ENCODE measurements around the gene CORO2B.
A peak's percentile ranks its signal among the peaks of the same experiment; 100 is the strongest.

Gene CORO2B

DNA sequence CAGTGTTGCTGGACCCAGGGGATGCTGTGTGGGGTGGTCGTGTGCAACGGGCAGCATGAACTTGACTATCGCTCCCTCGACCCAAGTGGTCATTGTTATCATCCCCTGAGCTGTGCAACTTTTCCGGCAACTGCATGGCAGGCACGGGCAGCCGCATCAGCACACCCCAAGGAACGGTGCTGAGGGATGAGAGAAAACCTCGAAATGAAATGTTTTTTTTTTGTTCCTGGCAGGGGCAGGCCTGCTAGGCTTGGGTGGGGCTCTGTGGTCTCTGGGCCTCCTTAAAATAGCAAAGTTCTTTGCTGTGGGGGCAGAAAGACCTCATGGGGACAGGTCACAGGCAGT lies 51.4 kb downstream of the CORO2B start:
- no peak overlapping the region for H3K4me3 ChIP-seq (ENCODE audit: low read depth, low read length)
- TF ChIP-seq, protein P1, sequence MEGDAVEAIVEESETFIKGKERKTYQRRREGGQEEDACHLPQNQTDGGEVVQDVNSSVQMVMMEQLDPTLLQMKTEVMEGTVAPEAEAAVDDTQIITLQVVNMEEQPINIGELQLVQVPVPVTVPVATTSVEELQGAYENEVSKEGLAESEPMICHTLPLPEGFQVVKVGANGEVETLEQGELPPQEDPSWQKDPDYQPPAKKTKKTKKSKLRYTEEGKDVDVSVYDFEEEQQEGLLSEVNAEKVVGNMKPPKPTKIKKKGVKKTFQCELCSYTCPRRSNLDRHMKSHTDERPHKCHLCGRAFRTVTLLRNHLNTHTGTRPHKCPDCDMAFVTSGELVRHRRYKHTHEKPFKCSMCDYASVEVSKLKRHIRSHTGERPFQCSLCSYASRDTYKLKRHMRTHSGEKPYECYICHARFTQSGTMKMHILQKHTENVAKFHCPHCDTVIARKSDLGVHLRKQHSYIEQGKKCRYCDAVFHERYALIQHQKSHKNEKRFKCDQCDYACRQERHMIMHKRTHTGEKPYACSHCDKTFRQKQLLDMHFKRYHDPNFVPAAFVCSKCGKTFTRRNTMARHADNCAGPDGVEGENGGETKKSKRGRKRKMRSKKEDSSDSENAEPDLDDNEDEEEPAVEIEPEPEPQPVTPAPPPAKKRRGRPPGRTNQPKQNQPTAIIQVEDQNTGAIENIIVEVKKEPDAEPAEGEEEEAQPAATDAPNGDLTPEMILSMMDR (IDR thresholded peaks at IDR 0.05; ENCODE audit: low read depth, low read length) = no peak

DNA sequence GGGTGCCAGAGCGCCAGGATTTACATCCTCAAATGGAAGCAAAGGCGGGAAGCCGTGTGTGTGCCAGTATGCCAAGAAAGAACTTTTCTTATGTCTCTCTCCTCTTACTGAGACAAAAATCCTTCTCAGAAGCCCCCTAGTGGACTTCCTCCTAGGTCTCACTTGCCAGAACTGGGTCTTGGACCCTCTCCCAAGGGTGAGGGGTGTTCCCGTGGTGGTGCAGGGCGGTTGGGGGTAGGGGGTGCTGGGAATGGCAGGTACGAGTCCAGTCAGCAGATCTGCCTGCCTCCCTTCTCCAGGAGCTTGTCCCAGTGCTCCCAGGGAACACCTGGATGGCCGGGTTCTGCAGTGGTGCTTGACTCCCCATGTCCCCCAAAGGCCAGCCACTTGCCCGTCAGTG lies 52.0 kb downstream of the CORO2B start:
- H3K4me3 ChIP-seq (ENCODE audit: low read depth, low read length) = no peak overlapping the region
- TF ChIP-seq, protein P1 (IDR thresholded peaks at IDR 0.05; ENCODE audit: low read depth, low read length) = peak; percentile 6; the same call in 1 of the 2 replicates

DNA sequence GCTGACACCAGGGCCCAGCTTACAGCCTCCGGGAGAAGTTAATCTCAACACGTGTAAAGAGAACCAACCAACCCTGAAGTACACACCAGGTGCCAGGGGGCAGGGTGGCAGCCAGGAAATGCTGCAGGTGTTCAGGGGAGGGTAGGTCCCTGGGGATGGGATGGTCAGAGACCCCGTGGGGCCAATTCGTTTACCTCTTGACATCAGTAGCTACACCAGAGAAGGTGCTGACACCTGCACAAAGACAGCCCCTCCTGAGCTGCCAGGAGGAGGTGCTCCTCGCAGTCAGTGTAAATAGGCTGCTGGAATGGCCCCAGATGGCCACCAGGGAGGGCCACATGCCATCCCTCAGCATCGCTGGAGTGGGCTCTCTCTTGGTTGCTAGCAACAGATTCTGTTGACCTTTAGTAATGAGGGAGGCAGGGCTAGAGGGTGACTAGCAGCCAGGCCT lies 52.8 kb downstream of the CORO2B start:
- TF ChIP-seq, protein P1 (IDR thresholded peaks at IDR 0.05; ENCODE audit: low read depth, low read length) = no peak
- H3K4me3 ChIP-seq (ENCODE audit: low read depth, low read length) = no peak overlapping the region

DNA sequence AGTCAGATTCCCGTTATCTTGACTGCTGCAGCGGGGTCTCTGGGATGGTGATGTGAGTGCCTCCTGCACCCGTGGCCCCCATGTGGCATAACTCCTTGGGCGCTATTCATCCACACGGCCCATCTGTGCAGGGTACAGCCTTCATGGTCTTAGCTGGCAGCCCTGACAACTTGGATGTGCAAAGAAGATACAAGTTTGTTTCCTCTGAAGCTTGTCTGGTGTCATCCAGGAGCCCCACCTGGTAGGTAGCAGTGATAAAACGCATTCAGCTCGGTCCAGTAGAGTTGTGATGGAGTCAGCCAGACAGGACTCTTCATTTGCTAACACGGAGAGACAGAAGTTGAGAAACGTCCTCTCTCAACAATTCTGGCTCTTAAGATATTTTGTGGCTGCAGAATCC lies 53.3 kb downstream of the CORO2B start:
- TF ChIP-seq, protein P1 (IDR thresholded peaks at IDR 0.05; ENCODE audit: low read depth, low read length) = no peak
- no peak overlapping the region for H3K4me3 ChIP-seq (ENCODE audit: low read depth, low read length)

DNA sequence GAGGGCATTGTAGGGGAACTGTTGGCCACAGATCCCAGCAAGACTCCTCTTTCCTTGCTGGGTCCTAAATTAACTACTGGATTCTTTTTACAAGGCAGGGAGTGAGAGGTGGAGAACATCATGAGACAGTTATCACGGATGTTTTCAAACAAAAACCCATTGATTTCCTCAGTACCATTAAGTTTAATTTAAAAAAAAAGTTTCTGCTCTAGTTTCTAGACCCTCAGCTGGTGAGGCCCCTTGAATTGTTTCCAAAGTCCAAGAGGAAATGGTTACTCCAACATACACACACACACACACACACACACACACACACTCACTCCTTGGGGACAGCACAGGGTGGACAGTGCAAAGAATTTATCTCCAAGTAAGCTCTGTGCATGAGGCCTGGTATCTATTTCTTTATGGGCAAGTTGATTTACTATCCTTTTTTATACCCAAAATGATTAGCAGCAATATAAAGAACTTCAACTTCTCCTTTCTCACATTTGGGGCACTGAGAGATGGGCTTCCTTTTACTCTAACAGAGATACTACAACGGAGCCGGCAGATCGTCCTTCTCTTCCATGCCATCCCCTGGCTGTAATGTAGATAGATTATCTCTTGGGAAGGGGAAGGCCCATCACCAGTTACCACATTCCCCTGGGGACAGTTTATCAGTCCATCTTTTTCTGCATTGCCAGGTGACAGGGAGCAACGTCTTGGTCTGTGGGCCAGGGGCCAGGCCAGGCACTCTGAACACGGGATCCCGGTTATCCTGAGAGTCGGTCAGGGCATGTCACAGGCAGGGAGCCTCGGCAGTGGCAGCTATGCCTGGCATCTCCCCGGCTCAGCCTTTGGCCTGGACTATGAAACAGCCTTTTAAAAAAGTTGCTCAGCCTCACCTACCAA lies 54.7 kb downstream of the CORO2B start:
- TF ChIP-seq, protein P1 (IDR thresholded peaks at IDR 0.05; ENCODE audit: low read depth, low read length) = no peak
- H3K4me3 ChIP-seq (ENCODE audit: low read depth, low read length) = no peak overlapping the region

DNA sequence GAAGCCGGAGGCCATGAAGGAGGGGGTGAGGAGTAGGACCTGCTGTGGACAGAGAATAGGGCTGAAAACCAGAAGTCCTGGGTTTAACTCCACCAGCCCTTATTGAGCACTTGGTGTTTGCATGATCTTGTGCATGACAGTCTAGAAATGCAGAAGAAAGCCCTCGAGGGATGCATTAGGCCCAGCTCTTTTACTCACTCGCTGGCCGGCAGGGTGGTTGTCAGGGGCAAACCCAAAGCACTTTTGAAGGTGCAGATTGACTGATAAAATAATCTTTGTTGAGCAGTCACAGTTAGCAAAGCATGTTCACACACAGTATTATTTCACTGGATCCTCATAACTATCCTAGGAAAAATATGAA lies 55.3 kb downstream of the CORO2B start:
- TF ChIP-seq, protein P1 (IDR thresholded peaks at IDR 0.05; ENCODE audit: low read depth, low read length) = no peak

DNA sequence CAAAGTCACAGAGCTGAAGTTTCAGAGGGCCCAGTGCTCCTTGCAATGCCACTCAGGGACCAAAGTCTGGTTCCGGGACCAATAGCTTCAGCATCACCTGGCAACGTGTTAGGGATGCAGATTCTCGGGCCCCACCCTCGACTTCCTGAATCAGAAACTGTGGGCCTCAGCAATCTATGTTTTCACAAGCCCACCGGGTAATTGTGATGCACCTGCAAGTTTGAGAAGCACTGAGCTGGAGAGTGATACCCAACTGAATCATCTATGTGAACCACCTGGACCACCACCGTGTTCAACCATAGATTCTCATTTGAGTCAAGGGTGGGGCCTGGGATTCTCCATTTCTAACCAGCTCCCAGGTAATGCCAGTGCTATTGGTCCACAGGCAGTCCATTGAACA lies 55.7 kb downstream of the CORO2B start:
- H3K4me3 ChIP-seq (ENCODE audit: low read depth, low read length) = no peak overlapping the region
- TF ChIP-seq, protein P1 (IDR thresholded peaks at IDR 0.05; ENCODE audit: low read depth, low read length) = no peak

More for the DNA sequence above, 55.3 kb downstream of the CORO2B start:
- H3K4me3 ChIP-seq (ENCODE audit: low read depth, low read length) = no peak overlapping the region

Measured in WI38 (cell line).